GM11168 (cell line): Measurements from ENCODE around the gene SPATA31E1.

Source experiments
- in situ Hi-C: fragments of 300-500 bp; cut with MboI; formaldehyde crosslinking; loops from one replicate; pipeline ENCODE4 v1.12.0; 2022; ENCODE audit warnings: low sequenced_read_pairs; ENCODE audit not compliant: unreplicated experiment

The SPATA31E1 gene

GRCh38 chr9:87862536-87863268, 20.0 kb upstream of the SPATA31E1 start:
- in situ Hi-C loops: no loop called here

- in situ Hi-C loops: no loop called here
Measured at GRCh38 chr9:87863882-87864465, 18.7 kb upstream of the SPATA31E1 start.

- in situ Hi-C loops: no loop called here
Measured at GRCh38 chr9:87864915-87865314, 17.8 kb upstream of the SPATA31E1 start.

GRCh38 chr9:87865626-87866025, 17.1 kb upstream of the SPATA31E1 start:
- in situ Hi-C loops: no loop called here

- in situ Hi-C loops: no loop called here
Measured at GRCh38 chr9:87867391-87867790, 15.3 kb upstream of the SPATA31E1 start.

GRCh38 chr9:87868175-87868574, 14.5 kb upstream of the SPATA31E1 start:
- in situ Hi-C loops: no loop called here

- in situ Hi-C loops: no loop called here
Measured at GRCh38 chr9:87868635-87869034, 14.0 kb upstream of the SPATA31E1 start.

- in situ Hi-C loops: no loop called here
Measured at GRCh38 chr9:87869082-87869481, 13.6 kb upstream of the SPATA31E1 start.

GRCh38 chr9:87871425-87872078, 11.1 kb upstream of the SPATA31E1 start:
- in situ Hi-C loops: no loop called here

- in situ Hi-C loops: no loop called here
Measured at GRCh38 chr9:87872079-87872624, 10.5 kb upstream of the SPATA31E1 start.

- in situ Hi-C loops: no loop called here
Measured at GRCh38 chr9:87873607-87874303, 8.9 kb upstream of the SPATA31E1 start.

- in situ Hi-C loops: no loop called here
Measured at GRCh38 chr9:87874304-87874623, 8.4 kb upstream of the SPATA31E1 start.

GRCh38 chr9:87875060-87875459, 7.6 kb upstream of the SPATA31E1 start:
- in situ Hi-C loops: no loop called here

- in situ Hi-C loops: no loop called here
Measured at GRCh38 chr9:87875831-87876545, 6.7 kb upstream of the SPATA31E1 start.

- in situ Hi-C loops: no loop called here
Measured at GRCh38 chr9:87876708-87877107, 6.0 kb upstream of the SPATA31E1 start.

- in situ Hi-C loops: no loop called here
Measured at GRCh38 chr9:87878989-87879511, 3.6 kb upstream of the SPATA31E1 start.

GRCh38 chr9:87880116-87880515, 2.6 kb upstream of the SPATA31E1 start:
- in situ Hi-C loops: no loop called here

GRCh38 chr9:87880683-87881082, 2.0 kb upstream of the SPATA31E1 start:
- in situ Hi-C loops: no loop called here

GRCh38 chr9:87883274-87883673, 597 bp downstream of the SPATA31E1 start:
- in situ Hi-C loops: no loop called here

GRCh38 chr9:87883990-87884389, 1.3 kb downstream of the SPATA31E1 start:
- in situ Hi-C loops: no loop called here
